Natural killer cell (primary cell): ENCODE data around the gene MTARC2. TPM values are rescaled to one million over a fixed set of nuclear protein-coding genes. Genes with fewer than 3 reads are reported as not detected.

Source experiments
- ATAC-seq, 3 donors: fragments of 150-1000 bp in 2 of 3; fragments of 200-7000 bp in 1 of 3; cut with Tn5 transposase; 1 replicate in 1 of 3; 2 replicates in 2 of 3; pipeline ENCODE4 v1.10.0; 2021; ENCODE audit warnings: mild to moderate bottlenecking in 2 of 3, moderate library complexity in 2 of 3
- DNase-seq, 2 donors: peaks; one replicate each; pipeline versions ENCODE4 v3.0.0 to v3.0.0-alpha.2; 2013 to 2021; ENCODE audit warnings: mixed read lengths in 1 of 2
- H3K27ac ChIP-seq: one replicate; pipeline ENCODE4 v1.5.1; 2013; ENCODE audit warnings: mild to moderate bottlenecking, low read length
- H3K27me3 ChIP-seq: one replicate; pipeline ENCODE4 v1.6.1; 2013; ENCODE audit warnings: low read length; ENCODE audit not compliant: control insufficient read depth, insufficient read depth
- H3K36me3 ChIP-seq: one replicate; pipeline ENCODE4 v1.6.1; 2013; ENCODE audit warnings: low read length; ENCODE audit not compliant: control insufficient read depth, insufficient read depth
- H3K4me1 ChIP-seq: one replicate; pipeline ENCODE4 v1.6.1; 2013; ENCODE audit warnings: low read length; ENCODE audit not compliant: control insufficient read depth, insufficient read depth
- H3K4me3 ChIP-seq: one replicate; pipeline ENCODE4 v1.5.1; 2013; ENCODE audit warnings: low read length
- H3K9me3 ChIP-seq: one replicate; pipeline ENCODE4 v1.6.1; 2013; ENCODE audit warnings: low read length; ENCODE audit not compliant: control insufficient read depth, insufficient read depth
- H3K27ac Mint-ChIP-seq, 2 donors: one replicate each; pipeline ENCODE4 v1.8.0; 2022; ENCODE audit warnings: mild to moderate bottlenecking in 2 of 2, mixed read lengths in 2 of 2, moderate library complexity in 1 of 2
- H3K27me3 Mint-ChIP-seq, 2 donors: one replicate each; pipeline ENCODE4 v1.8.0; 2022; ENCODE audit warnings: low read depth in 2 of 2, mixed read lengths in 2 of 2
- H3K36me3 Mint-ChIP-seq: one replicate; pipeline ENCODE4 v1.8.0; 2022; ENCODE audit warnings: mixed read lengths
- H3K4me1 Mint-ChIP-seq, 2 donors: one replicate each; pipeline ENCODE4 v1.8.0; 2022; ENCODE audit warnings: mixed read lengths in 2 of 2
- H3K4me3 Mint-ChIP-seq: one replicate; pipeline ENCODE4 v1.8.0; 2022; ENCODE audit warnings: mild to moderate bottlenecking, moderate library complexity, mixed read lengths
- H3K9me3 Mint-ChIP-seq, 2 donors: one replicate each; pipeline ENCODE4 v1.8.0; 2022; ENCODE audit warnings: mixed read lengths in 2 of 2
- WGBS: methylation state at CpG from one replicate; pipeline ENCODE4 v1.1.7; 2013; ENCODE audit warnings: missing lambda C conversion rate; ENCODE audit not compliant: insufficient coverage; 5-methylcytosine and 5-hydroxymethylcytosine counted together
- intact Hi-C: fragments of 100-400 bp; cut with micrococcal nuclease; formaldehyde crosslinking; loops from one replicate; pipeline ENCODE4 v1.14.2; 2022
- total RNA-seq, 4 donors: library from RNA; stranded (reverse); fragments of 120-200 nt in 1 of 4; gene quantifications; one replicate each; pipeline versions ENCODE4 v1.2.3 to v1.2.4, GENCODE V29; 2013 to 2022
- TF ChIP-seq, protein P1 (sequence below): fragments of 200-600 bp; IDR thresholded peaks from one replicate; pipeline ENCODE4 v1.8.0; 2022; ENCODE audit warnings: antibody characterized with exemption

The MTARC2 gene
- total RNA-seq, result 1 to 10 TPM in 1 of 3 donors, under 1 TPM in 2; 0.33 to 1.7 (median 0.45) TPM
- 1.0 TPM for total RNA-seq (2013)

DNA sequence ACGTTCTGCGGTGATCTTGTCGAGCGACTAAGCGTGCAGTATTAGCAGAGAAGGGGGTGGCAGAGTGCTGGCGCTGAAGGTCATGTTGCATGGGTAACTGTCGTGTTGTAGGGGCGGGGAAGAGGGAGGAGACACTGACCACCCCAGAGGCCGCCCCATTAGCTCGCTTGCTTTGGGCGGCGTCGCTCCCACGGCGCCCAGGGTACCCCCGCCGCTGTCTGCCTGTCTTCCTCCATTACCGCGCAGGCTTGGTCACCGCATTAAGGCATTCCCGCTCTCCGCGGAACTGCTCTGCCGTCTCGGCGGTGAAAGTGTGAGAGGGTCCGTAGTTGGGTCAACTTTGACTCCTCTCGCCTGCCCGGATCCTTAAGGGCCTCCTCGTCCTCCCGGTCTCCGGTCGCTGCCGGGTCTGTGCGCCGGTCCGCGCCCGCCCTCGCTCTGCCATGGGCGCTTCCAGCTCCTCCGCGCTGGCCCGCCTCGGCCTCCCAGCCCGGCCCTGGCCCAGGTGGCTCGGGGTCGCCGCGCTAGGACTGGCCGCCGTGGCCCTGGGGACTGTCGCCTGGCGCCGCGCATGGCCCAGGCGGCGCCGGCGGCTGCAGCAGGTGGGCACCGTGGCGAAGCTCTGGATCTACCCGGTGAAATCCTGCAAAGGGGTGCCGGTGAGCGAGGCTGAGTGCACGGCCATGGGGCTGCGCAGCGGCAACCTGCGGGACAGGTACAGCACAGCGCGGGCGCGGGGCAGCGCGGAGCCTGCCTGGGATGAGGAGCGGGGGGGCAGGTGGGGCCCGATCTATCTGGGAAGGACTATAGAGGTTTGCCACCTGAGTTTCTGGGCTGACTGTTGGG, at the start of gene MTARC2:
Gene MTARC2 (plus strand): TSS at position 234 of the 846 bp plus-strand sequence. CDS start 210 bp downstream, at position 444.
- Histone ChIP-seq H3K27ac (no peak within 1 kb of the TSS), H3K27me3 (peaks cover 29% of the 10 kb centered on the region), H3K4me1 (peaks cover 10% of the 10 kb centered on the region), H3K36me3 (no peaks in the 10 kb centered on the region), H3K4me3 (peak within 1 kb of the TSS; percentile 19), H3K9me3 (no peaks in the 10 kb centered on the region)
- WGBS, result 5% methylated on average over 77 of the region's 77 CpGs
- ATAC-seq, result peak; percentile 60 to 83 (median 65)
- Mint-ChIP-seq H3K27ac (no peak within 1 kb of the TSS), H3K4me3 (peak within 1 kb of the TSS; percentile 79), H3K27me3 (peaks cover 50 to 60% of the 10 kb centered on the region in 2 donors), H3K4me1 (peaks cover 6 to 9% of the 10 kb centered on the region in 2 donors), H3K36me3 (no peaks in the 10 kb centered on the region), H3K9me3 (no peaks in the 10 kb centered on the region)
- DNase-seq, result no peak
- TF ChIP-seq, protein P1, sequence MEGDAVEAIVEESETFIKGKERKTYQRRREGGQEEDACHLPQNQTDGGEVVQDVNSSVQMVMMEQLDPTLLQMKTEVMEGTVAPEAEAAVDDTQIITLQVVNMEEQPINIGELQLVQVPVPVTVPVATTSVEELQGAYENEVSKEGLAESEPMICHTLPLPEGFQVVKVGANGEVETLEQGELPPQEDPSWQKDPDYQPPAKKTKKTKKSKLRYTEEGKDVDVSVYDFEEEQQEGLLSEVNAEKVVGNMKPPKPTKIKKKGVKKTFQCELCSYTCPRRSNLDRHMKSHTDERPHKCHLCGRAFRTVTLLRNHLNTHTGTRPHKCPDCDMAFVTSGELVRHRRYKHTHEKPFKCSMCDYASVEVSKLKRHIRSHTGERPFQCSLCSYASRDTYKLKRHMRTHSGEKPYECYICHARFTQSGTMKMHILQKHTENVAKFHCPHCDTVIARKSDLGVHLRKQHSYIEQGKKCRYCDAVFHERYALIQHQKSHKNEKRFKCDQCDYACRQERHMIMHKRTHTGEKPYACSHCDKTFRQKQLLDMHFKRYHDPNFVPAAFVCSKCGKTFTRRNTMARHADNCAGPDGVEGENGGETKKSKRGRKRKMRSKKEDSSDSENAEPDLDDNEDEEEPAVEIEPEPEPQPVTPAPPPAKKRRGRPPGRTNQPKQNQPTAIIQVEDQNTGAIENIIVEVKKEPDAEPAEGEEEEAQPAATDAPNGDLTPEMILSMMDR, result no peak
- intact Hi-C loops, result no loop called here

DNA sequence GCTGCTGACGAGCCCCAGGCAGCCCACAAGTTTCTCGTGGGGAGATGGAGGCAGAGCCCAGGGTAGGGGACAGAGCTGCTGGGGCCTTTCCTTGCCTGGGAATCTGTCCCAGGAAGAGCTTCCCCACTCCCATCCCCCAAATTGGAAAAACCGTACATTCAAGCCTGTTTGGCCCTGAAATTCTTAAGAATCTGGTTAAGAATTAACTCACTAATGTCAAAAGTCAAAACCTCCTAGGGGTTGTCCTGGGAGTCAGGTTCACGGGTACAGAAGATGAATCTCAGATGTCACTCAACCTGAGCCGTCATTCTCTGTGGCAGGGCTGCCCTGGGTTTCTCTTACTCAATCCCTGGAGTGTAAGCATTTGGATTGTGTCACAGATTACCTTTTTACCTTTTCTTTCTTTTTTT, 49.5 kb upstream of the MTARC2 start:
- DNase-seq (no peak), ATAC-seq (no peak)
- intact Hi-C loops, result no loop called here
- TF ChIP-seq, protein P1, result no peak
- H3K27ac Mint-ChIP-seq, result no peak overlapping the region
- no peak overlapping the region for H3K27ac ChIP-seq
- 80% methylated on average over 5 of the region's 5 CpGs for WGBS
- H3K4me1 Mint-ChIP-seq, result peaks cover 0 to 5% of the 10 kb centered on the region in 2 donors
- no peaks in the 10 kb centered on the region for H3K4me1 ChIP-seq
- H3K36me3 Mint-ChIP-seq, result no peaks in the 10 kb centered on the region
- H3K4me3 ChIP-seq, result no peak overlapping the region
- H3K9me3 ChIP-seq, result no peaks in the 10 kb centered on the region
- peaks cover 3% of the 10 kb centered on the region for H3K27me3 ChIP-seq
- no peaks in the 10 kb centered on the region for H3K9me3 Mint-ChIP-seq
- no peaks in the 10 kb centered on the region for H3K36me3 ChIP-seq
- peaks cover 13 to 19% of the 10 kb centered on the region in 2 donors for H3K27me3 Mint-ChIP-seq
- no peak overlapping the region for H3K4me3 Mint-ChIP-seq

DNA sequence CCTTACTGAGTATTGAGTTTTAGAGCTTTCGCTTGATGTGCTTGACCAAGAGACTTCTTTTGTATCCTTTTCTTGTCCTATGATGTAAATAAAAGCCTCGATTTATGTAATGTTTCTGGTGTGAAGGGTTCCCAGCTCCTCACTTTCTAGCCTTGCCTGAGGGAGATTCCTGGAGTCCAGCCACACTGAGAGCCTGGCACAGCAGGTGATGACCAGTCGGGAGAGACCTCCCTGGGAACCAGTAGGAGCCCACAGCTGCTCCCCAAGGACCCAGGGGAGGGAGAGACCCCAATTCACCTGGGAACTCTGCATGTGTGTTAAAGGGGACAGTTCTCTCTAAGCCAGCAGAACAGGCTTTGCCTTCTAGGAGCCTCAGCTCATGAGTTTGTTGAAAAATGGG, 49.1 kb upstream of the MTARC2 start:
- intact Hi-C loops, result no loop called here
- no peaks in the 10 kb centered on the region for H3K36me3 Mint-ChIP-seq
- no peak overlapping the region for H3K4me3 ChIP-seq
- TF ChIP-seq, protein P1, result no peak
- H3K27ac Mint-ChIP-seq, result no peak overlapping the region
- peaks cover 3% of the 10 kb centered on the region for H3K27me3 ChIP-seq
- H3K4me1 ChIP-seq, result no peaks in the 10 kb centered on the region
- no peak for ATAC-seq
- H3K4me1 Mint-ChIP-seq, result peaks cover 0 to 5% of the 10 kb centered on the region in 2 donors
- no peaks in the 10 kb centered on the region for H3K36me3 ChIP-seq
- H3K27me3 Mint-ChIP-seq, result peaks cover 15 to 23% of the 10 kb centered on the region in 2 donors
- no peaks in the 10 kb centered on the region for H3K9me3 ChIP-seq
- no peaks in the 10 kb centered on the region for H3K9me3 Mint-ChIP-seq
- H3K4me3 Mint-ChIP-seq, result no peak overlapping the region
- no peak overlapping the region for H3K27ac ChIP-seq
- WGBS, result 86% methylated on average over 3 of the region's 3 CpGs
- DNase-seq, result no peak
